AG09309 (cell line): Measurements from ENCODE around the gene CDH12.
"Not testable (repeated sequence)": the region's sequence is repeated elsewhere in the genome, so short reads cannot be mapped to it uniquely, and the experiment has no call there.

ENCODE experiments used
- DNase-seq: peaks from one replicate; pipeline ENCODE4 v3.0.0-alpha.2; 2010; ENCODE audit warnings: low read depth
- H3K4me3 ChIP-seq: 2 replicates; pipeline ENCODE4 v1.5.1; 2011; ENCODE audit warnings: mild to moderate bottlenecking, low read depth, low read length, moderate library complexity; ENCODE audit not compliant: control insufficient read depth
- TF ChIP-seq, protein P1 (sequence below): IDR thresholded peaks from 2 replicates; pipeline ENCODE4 v1.5.1; 2011; ENCODE audit warnings: mild to moderate bottlenecking, low read depth, low read length, inconsistent platforms; ENCODE audit not compliant: insufficient read depth, control insufficient read depth; ENCODE audit errors: missing control alignments

CDH12 gene

DNA sequence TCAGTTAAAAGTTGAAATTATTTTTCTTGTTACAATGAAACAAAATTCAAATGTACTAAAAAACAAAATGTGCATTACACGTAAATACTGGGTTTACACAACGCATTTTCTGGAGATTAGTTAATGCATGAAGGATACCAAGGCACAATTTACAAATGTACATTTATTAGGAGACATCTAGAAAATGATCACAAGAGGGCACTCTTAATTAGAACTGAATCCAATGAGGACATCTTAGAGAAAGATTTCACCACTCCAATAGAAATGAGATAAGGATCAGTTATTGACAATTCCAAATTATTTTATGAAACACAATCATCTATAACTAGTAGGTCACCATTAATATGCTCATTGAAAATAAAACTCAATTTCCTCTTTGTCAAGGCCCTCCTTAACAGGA is 36.6 kb upstream of the CDH12 start:
- TF ChIP-seq, protein P1, sequence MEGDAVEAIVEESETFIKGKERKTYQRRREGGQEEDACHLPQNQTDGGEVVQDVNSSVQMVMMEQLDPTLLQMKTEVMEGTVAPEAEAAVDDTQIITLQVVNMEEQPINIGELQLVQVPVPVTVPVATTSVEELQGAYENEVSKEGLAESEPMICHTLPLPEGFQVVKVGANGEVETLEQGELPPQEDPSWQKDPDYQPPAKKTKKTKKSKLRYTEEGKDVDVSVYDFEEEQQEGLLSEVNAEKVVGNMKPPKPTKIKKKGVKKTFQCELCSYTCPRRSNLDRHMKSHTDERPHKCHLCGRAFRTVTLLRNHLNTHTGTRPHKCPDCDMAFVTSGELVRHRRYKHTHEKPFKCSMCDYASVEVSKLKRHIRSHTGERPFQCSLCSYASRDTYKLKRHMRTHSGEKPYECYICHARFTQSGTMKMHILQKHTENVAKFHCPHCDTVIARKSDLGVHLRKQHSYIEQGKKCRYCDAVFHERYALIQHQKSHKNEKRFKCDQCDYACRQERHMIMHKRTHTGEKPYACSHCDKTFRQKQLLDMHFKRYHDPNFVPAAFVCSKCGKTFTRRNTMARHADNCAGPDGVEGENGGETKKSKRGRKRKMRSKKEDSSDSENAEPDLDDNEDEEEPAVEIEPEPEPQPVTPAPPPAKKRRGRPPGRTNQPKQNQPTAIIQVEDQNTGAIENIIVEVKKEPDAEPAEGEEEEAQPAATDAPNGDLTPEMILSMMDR = no peak
- H3K4me3 ChIP-seq = no peak overlapping the region
- no peak for DNase-seq

GRCh38 chr5:22887566-22887965 is 34.4 kb upstream of the CDH12 start:
- no peak for DNase-seq
- TF ChIP-seq, protein P1 = no peak
- H3K4me3 ChIP-seq = no peak overlapping the region

DNA sequence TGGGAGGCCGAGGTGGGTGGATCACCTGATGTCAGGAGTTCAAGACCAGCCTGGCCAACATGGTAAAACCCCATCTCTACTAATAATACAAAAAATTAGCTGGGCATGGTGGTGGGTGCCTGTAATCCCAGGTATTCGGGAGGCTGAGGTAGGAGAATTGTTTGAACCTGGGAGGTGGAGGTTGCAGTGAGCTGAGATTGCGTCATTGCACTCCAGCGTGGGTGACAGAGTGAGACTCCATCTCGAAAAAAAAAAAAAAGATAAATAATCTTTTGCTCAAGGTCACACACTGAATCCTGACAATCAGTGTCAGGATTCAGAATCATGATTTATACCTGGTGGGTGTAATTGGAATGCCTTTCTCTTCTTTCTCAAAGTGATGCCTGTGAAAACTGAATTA is 5.8 kb upstream of the CDH12 start:
- DNase-seq, H3K4me3 ChIP-seq: not testable (repeated sequence)

GRCh38 chr5:22855824-22856223 is 2.7 kb upstream of the CDH12 start:
- TF ChIP-seq, protein P1 = no peak
- no peak overlapping the region for H3K4me3 ChIP-seq
- no peak for DNase-seq

GRCh38 chr5:22850981-22851380 is 2.2 kb downstream of the CDH12 start:
- DNase-seq = no peak
- TF ChIP-seq, protein P1 = no peak

GRCh38 chr5:22846693-22847092 is 6.5 kb downstream of the CDH12 start:
- TF ChIP-seq, protein P1 = no peak

More at GRCh38 chr5:22850981-22851380, 2.2 kb downstream of the CDH12 start:
- no peak overlapping the region for H3K4me3 ChIP-seq

DNA sequence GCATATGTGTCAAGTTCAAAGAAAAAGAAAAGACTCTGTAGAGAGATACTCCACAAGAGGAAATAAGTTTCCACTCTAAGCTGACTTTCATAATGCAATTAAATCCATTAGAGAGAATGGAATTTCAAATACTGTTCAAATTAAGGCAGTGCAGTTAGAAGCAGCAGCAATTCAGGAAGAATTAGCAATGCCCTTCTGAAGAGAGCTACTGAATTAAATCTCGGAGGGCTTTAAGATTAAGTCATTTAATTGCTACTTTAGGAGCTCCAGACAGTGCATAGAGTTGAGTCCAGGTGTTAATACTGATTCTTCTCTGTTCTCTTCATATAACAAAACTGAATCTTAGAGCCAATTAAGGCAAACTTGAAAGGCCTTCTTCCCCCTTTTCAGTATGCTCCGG is 8.5 kb downstream of the CDH12 start:
- no peak for DNase-seq
- no peak overlapping the region for H3K4me3 ChIP-seq
- TF ChIP-seq, protein P1 = no peak

More at GRCh38 chr5:22846693-22847092, 6.5 kb downstream of the CDH12 start:
- H3K4me3 ChIP-seq = no peak overlapping the region
- no peak for DNase-seq
